Cardiac muscle cell (in vitro differentiated cells and primary cell): Measurements from ENCODE around the gene MKNK2. TPM values are rescaled to one million over a fixed set of nuclear protein-coding genes. Genes with fewer than 3 reads are reported as not detected.

ENCODE experiments used
- DNase-seq, 2 donors: peaks; one replicate each; pipeline versions ENCODE4 v3.0.0 to v3.0.0-alpha.2; 2010 to 2017; ENCODE audit warnings: low read depth in 1 of 2, low spot score in 1 of 2
- H3K27ac ChIP-seq: fragments of 200-600 bp; sonication (generic); 2 replicates; pipeline ENCODE4 v1.5.1; 2016
- H3K27me3 ChIP-seq: fragments of 200-600 bp; sonication (generic); 2 replicates; pipeline ENCODE4 v1.6.0; 2016; ENCODE audit warnings: control low read depth
- H3K36me3 ChIP-seq: fragments of 200-600 bp; sonication (generic); 2 replicates; pipeline ENCODE4 v1.5.1; 2016; ENCODE audit warnings: control low read depth
- H3K4me1 ChIP-seq: fragments of 200-600 bp; sonication (generic); 2 replicates; pipeline ENCODE4 v1.8.1; 2017; ENCODE audit warnings: low read depth, mild to moderate bottlenecking, mixed run types
- H3K4me3 ChIP-seq: fragments of 200-600 bp; sonication (generic); 2 replicates; pipeline ENCODE4 v1.5.1; 2016; ENCODE audit warnings: mild to moderate bottlenecking
- H3K9me3 ChIP-seq: fragments of 200-600 bp; sonication (generic); 2 replicates; pipeline ENCODE4 v1.5.1; 2017; ENCODE audit warnings: low read depth, mild to moderate bottlenecking, control low read depth
- CTCF ChIP-seq: IDR thresholded peaks from 2 replicates; pipeline ENCODE4 v1.5.1; 2012; ENCODE audit warnings: low read depth, mild to moderate bottlenecking, low read length
- polyA plus RNA-seq: library from polyadenylated mRNA; unstranded; fragments of >200 nt; fragmentation: Nextera tagmentation; extraction: Ambion mirVana; gene quantifications from 2 replicates; pipeline ENCODE4 v1.2.1, GENCODE V29; 2016
- total RNA-seq: library from RNA; depleted of rRNA; stranded (reverse); fragments of >200 nt; gene quantifications from 2 replicates; pipeline ENCODE4 v1.2.3, GENCODE V29; 2016

Gene MKNK2
- total and polyA plus RNA-seq, 2 experiments from 2014 or later: 72.8 to 76.6 TPM

- no peak overlapping the region for H3K4me3 ChIP-seq
- H3K4me1 ChIP-seq: peaks cover 11% of the 10 kb centered on the region
Measured at GRCh38 chr19:2048104-2048958, 2.7 kb downstream of the MKNK2 start.

DNA sequence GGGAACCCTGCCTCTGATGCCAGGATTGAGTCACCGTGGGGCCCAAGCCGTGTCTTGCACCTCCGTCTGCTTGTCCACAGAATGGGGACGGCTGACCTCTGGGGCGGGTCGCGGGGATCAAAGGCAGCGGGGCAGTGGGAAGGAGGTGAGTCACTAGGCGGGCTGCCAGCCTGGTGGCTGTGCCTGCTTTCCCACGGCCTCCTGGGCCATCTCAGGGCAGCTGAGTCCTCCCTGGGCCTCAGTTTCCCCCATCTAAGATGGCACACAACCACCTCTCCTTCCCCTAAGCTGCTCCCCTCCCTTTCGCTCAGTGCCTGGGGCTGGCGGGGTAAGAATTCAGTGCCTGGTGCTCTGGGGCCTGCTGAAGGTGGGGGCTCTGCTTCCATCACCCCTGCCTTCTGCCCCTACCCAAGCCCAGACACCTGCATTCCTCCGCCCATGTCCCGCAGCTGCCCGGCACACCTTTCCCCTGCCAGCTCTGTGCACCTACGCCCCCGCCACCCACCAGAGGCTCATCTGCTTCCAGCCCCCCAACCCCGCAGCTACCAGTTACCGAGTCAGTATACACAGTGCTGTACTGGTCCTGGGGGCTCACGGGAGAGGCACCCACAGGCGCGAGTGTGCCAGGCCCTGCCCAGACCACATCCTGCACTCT, 3.5 kb downstream of the MKNK2 start:
- no peaks in the 10 kb centered on the region for H3K27me3 ChIP-seq
- H3K4me3 ChIP-seq: no peak overlapping the region
- DNase-seq: no peak
- peaks cover 12% of the 10 kb centered on the region for H3K4me1 ChIP-seq
- no peak for TF ChIP-seq CTCF
- no peak overlapping the region for H3K27ac ChIP-seq
- H3K36me3 ChIP-seq: no peaks in the 10 kb centered on the region
- H3K9me3 ChIP-seq: no peaks in the 10 kb centered on the region

More at GRCh38 chr19:2048104-2048958, 2.7 kb downstream of the MKNK2 start:
- Histone ChIP-seq H3K27ac (no peak overlapping the region), H3K9me3 (no peaks in the 10 kb centered on the region), H3K27me3 (no peaks in the 10 kb centered on the region), H3K36me3 (no peaks in the 10 kb centered on the region)
- no peak for DNase-seq
- TF ChIP-seq CTCF: no peak

- no peak for TF ChIP-seq CTCF
- Histone ChIP-seq H3K4me3 (no peak overlapping the region), H3K27me3 (no peaks in the 10 kb centered on the region), H3K27ac (no peak overlapping the region), H3K4me1 (peaks cover 16% of the 10 kb centered on the region), H3K9me3 (no peaks in the 10 kb centered on the region), H3K36me3 (no peaks in the 10 kb centered on the region)
- no peak for DNase-seq
Measured at GRCh38 chr19:2047076-2047448, 4.0 kb downstream of the MKNK2 start.

DNA sequence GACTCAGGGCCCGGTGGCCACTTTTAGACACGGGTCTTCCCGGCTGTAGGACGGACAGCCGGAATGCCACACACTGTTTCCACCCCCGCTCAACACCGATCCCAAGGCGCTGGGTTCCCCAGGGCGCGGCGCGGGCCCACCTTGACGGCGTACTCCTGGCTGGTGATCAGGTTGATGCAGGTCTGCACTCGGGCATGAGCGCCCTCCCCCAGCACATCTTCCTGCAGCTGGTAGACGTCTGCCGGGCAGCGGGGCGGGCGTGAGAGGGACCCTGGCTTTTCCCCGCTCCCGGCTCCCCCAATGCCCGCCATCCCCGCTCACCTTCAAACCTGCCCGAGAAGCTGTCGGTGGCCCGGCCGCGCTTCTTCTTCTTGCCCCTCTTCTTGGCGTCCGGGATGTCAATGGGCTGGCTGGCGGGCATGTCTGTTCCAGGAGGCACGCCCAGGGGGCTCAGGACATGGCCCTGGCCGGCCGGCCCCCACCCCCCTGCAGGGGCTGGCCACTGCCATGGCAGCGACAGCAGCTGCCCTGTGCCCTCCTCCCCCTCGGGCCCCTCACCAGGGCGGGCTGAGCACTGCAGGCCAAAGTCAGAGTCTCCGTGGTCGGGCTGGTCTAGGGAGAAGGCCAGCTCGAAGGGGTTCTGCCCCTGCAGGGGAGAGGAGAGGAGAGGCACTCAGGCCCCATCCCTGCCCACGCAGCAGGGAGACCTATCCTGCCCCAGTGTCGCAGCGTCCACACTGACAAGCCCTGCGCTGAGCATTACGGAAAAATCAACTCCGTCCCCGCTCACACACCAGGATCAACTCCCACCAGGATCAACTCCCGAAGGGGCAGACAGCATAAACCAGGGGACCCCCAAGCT, 4.8 kb downstream of the MKNK2 start:
- peaks cover 21% of the 10 kb centered on the region for H3K4me1 ChIP-seq
- H3K4me3 ChIP-seq: no peak overlapping the region
- no peaks in the 10 kb centered on the region for H3K27me3 ChIP-seq
- no peak for TF ChIP-seq CTCF
- no peak for DNase-seq
- no peaks in the 10 kb centered on the region for H3K9me3 ChIP-seq
- H3K36me3 ChIP-seq: no peaks in the 10 kb centered on the region
- no peak overlapping the region for H3K27ac ChIP-seq

GRCh38 chr19:2045501-2046045, 5.5 kb downstream of the MKNK2 start:
- TF ChIP-seq CTCF: no peak
- Histone ChIP-seq H3K9me3 (no peaks in the 10 kb centered on the region), H3K4me3 (no peak overlapping the region), H3K27me3 (no peaks in the 10 kb centered on the region), H3K36me3 (no peaks in the 10 kb centered on the region), H3K27ac (no peak overlapping the region), H3K4me1 (peaks cover 28% of the 10 kb centered on the region)
- DNase-seq: no peak
